ENCODE measurements around the gene DMAC2L. TPM values are rescaled to one million over a fixed set of nuclear protein-coding genes. Genes with fewer than 3 reads are reported as not detected.

The DMAC2L gene
- total RNA-seq, 1 experiment from 2014 or later: 15.4 TPM

GRCh38 chr14:50340963-50341362, 28.8 kb downstream of the DMAC2L start:
- Histone ChIP-seq H4K20me1 (ENCODE audit: insufficient read depth) (no peaks in the 10 kb centered on the region), H3K9me2 (ENCODE audit: insufficient read depth) (no peaks in the 10 kb centered on the region), H2AFZ (no peak overlapping the region), H3K27ac (no peak overlapping the region), H3F3A (ENCODE audit: insufficient read depth, low read depth) (no peaks in the 10 kb centered on the region), H3K9me3 (ENCODE audit: insufficient read depth, low read depth) (no peaks in the 10 kb centered on the region), H3K4me3 (no peak overlapping the region), H3K36me3 (ENCODE audit: low read depth) (no peaks in the 10 kb centered on the region), H3K79me2 (ENCODE audit: low read depth) (no peaks in the 10 kb centered on the region), H3K4me1 (replicated peaks; ENCODE audit: insufficient read depth) (no peaks in the 10 kb centered on the region), H3K27me3 (ENCODE audit: insufficient read depth, low read depth) (no peaks in the 10 kb centered on the region), H3K4me2 (no peak overlapping the region)
- no peak for DNase-seq
- BruUV-seq (replicated peaks): no TSS peak
- ChIA-PET POLR2A (ENCODE audit: unreplicated experiment) (no interaction called here), CTCF (no interaction called here)
- intact Hi-C loops (cut with micrococcal nuclease; ENCODE audit: unreplicated experiment): loop anchor here (10.0 kb wide), 1 partner anchor 104 kb away; no protein-coding TSS in a partner anchor
- no peak for TF ChIP-seq EZH2 (IDR thresholded peaks at IDR 0.05; ENCODE audit: low read depth)
- TF ChIP-seq CTCF (conservative IDR thresholded peaks at IDR 0.05): no peak

GRCh38 chr14:50342221-50343078, 30.3 kb downstream of the DMAC2L start:
- no peaks in the 10 kb centered on the region for H3K79me2 ChIP-seq (ENCODE audit: low read depth)
- no peaks in the 10 kb centered on the region for H4K20me1 ChIP-seq (ENCODE audit: insufficient read depth)
- no peak overlapping the region for H3K27ac ChIP-seq
- intact Hi-C loops (cut with micrococcal nuclease; ENCODE audit: unreplicated experiment): loop anchor here (10.0 kb wide), 1 partner anchor 102 kb away; no protein-coding TSS in a partner anchor
- no TSS peak for BruUV-seq (replicated peaks)
- H2AFZ ChIP-seq: no peak overlapping the region
- no peaks in the 10 kb centered on the region for H3F3A ChIP-seq (ENCODE audit: insufficient read depth, low read depth)
- H3K4me3 ChIP-seq: no peak overlapping the region
- no peaks in the 10 kb centered on the region for H3K36me3 ChIP-seq (ENCODE audit: low read depth)
- H3K27me3 ChIP-seq (ENCODE audit: insufficient read depth, low read depth): no peaks in the 10 kb centered on the region
- peaks cover 6% of the 10 kb centered on the region for H3K4me1 ChIP-seq (replicated peaks; ENCODE audit: insufficient read depth)
- no peaks in the 10 kb centered on the region for H3K9me3 ChIP-seq (ENCODE audit: insufficient read depth, low read depth)
- POLR2A ChIA-PET (ENCODE audit: unreplicated experiment): no interaction called here
- peak in 1 of 2 experiments; percentile 21 for DNase-seq
- no peak overlapping the region for H3K4me2 ChIP-seq
- no peaks in the 10 kb centered on the region for H3K9me2 ChIP-seq (ENCODE audit: insufficient read depth)
- no peak for TF ChIP-seq EZH2 (IDR thresholded peaks at IDR 0.05; ENCODE audit: low read depth)
- no peak for TF ChIP-seq CTCF (conservative IDR thresholded peaks at IDR 0.05)
- CTCF ChIA-PET: interaction anchor here (0.6 to 0.8 kb wide), 3 partner anchors 22 to 443 kb away, joined by 3 read pairs; no protein-coding TSS in a partner anchor

- Histone ChIP-seq H3K9me3 (ENCODE audit: insufficient read depth, low read depth) (peaks cover 4% of the 10 kb centered on the region; the same call in 1 of the 2 replicates), H3K9me2 (ENCODE audit: insufficient read depth) (no peaks in the 10 kb centered on the region), H3K4me3 (no peak overlapping the region), H3K36me3 (ENCODE audit: low read depth) (no peaks in the 10 kb centered on the region), H3K4me2 (no peak overlapping the region), H3K27ac (no peak overlapping the region), H3K27me3 (ENCODE audit: insufficient read depth, low read depth) (no peaks in the 10 kb centered on the region), H3F3A (ENCODE audit: insufficient read depth, low read depth) (no peaks in the 10 kb centered on the region), H2AFZ (no peak overlapping the region), H3K79me2 (ENCODE audit: low read depth) (no peaks in the 10 kb centered on the region), H4K20me1 (ENCODE audit: insufficient read depth) (no peaks in the 10 kb centered on the region), H3K4me1 (replicated peaks; ENCODE audit: insufficient read depth) (peaks cover 13% of the 10 kb centered on the region)
- intact Hi-C loops (cut with micrococcal nuclease; ENCODE audit: unreplicated experiment): loop anchor here (10.0 kb wide), 1 partner anchor 101 kb away; no protein-coding TSS in a partner anchor
- ChIA-PET CTCF (no interaction called here), POLR2A (ENCODE audit: unreplicated experiment) (no interaction called here)
- TF ChIP-seq EZH2 (IDR thresholded peaks at IDR 0.05; ENCODE audit: low read depth): no peak
- no peak for TF ChIP-seq CTCF (conservative IDR thresholded peaks at IDR 0.05)
- DNase-seq: no peak
- BruUV-seq (replicated peaks): no TSS peak
These were observed 31.3 kb downstream of the DMAC2L start for GRCh38 chr14:50343434-50343833.
